Measurements from ENCODE around the gene SPATA17. TPM values are rescaled to one million over a fixed set of nuclear protein-coding genes. Genes with fewer than 3 reads are reported as not detected.
"Not testable (repeated sequence)": the region's sequence is repeated elsewhere in the genome, so short reads cannot be mapped to it uniquely, and the experiment has no call there.

Gene SPATA17
- total and polyA plus RNA-seq, 11 donors: 0.39 to 1.6 (median 0.63) TPM

GRCh38 chr1:217674028-217674729 lies 43.0 kb downstream of the SPATA17 start:
- intact Hi-C loops (cut with DNase I): no loop called here
- H3K9me3 ChIP-seq: no peaks in the 10 kb centered on the region
- 61 to 70% (median 64%) methylated on average over 3 to 4 of the region's 4 CpGs for WGBS, 4 donors
- TF ChIP-seq POLR2A (IDR thresholded peaks at IDR 0.05) (no peak), CTCF (IDR thresholded peaks at IDR 0.05) (no peak)
- no peak overlapping the region for H3K4me3 ChIP-seq
- peaks cover 0 to under 1% (median 0%) of the 10 kb centered on the region in 9 donors for H3K27me3 ChIP-seq
- no peak for DNase-seq
- ATAC-seq: no peak
- H3K4me1 ChIP-seq: no peaks in the 10 kb centered on the region
- no peaks in the 10 kb centered on the region for H3K36me3 ChIP-seq
- no peak overlapping the region for H3K27ac ChIP-seq

GRCh38 chr1:217681806-217682205 lies 50.7 kb downstream of the SPATA17 start:
- no peaks in the 10 kb centered on the region for H3K9me3 ChIP-seq
- H3K4me1 ChIP-seq: no peaks in the 10 kb centered on the region
- H3K27me3 ChIP-seq: no peaks in the 10 kb centered on the region
- no peaks in the 10 kb centered on the region for H3K36me3 ChIP-seq
- WGBS, 4 donors: 81 to 86% (median 84%) methylated on average over 5 of the region's 5 CpGs
- intact Hi-C loops (cut with DNase I): no loop called here
- no peak for DNase-seq
- no peak overlapping the region for H3K4me3 ChIP-seq
- no peak overlapping the region for H3K27ac ChIP-seq
- TF ChIP-seq POLR2A (IDR thresholded peaks at IDR 0.05) (no peak), CTCF (IDR thresholded peaks at IDR 0.05) (no peak)
- ATAC-seq: no peak

GRCh38 chr1:217687511-217687910 lies 56.4 kb downstream of the SPATA17 start:
- H3K36me3 ChIP-seq: no peaks in the 10 kb centered on the region

GRCh38 chr1:217696140-217696539 lies 65.0 kb downstream of the SPATA17 start:
- H3K4me3 ChIP-seq; H3K36me3 ChIP-seq; ATAC-seq; H3K27ac ChIP-seq; H3K27me3 ChIP-seq; H3K9me3 ChIP-seq; H3K4me1 ChIP-seq; intact Hi-C loops (cut with DNase I); DNase-seq: not testable (repeated sequence)
- 91 to 92% (median 91%) methylated on average over 21 to 25 of the region's 25 CpGs for WGBS, 4 donors

More at GRCh38 chr1:217687511-217687910, 56.4 kb downstream of the SPATA17 start:
- TF ChIP-seq POLR2A (IDR thresholded peaks at IDR 0.05) (no peak), CTCF (IDR thresholded peaks at IDR 0.05) (no peak)
- no peak for ATAC-seq
- no peaks in the 10 kb centered on the region for H3K9me3 ChIP-seq
- intact Hi-C loops (cut with DNase I): no loop called here
- H3K4me1 ChIP-seq: no peaks in the 10 kb centered on the region
- H3K4me3 ChIP-seq: no peak overlapping the region
- H3K27ac ChIP-seq: no peak overlapping the region
- no peak for DNase-seq
- 73 to 88% (median 79%) methylated on average over 4 of the region's 4 CpGs for WGBS, 4 donors
- H3K27me3 ChIP-seq: no peaks in the 10 kb centered on the region

GRCh38 chr1:217703326-217703725 lies 72.2 kb downstream of the SPATA17 start:
- ATAC-seq: no peak

More at GRCh38 chr1:217703326-217703725, 72.2 kb downstream of the SPATA17 start:
- H3K27ac ChIP-seq: no peak overlapping the region
- 89 to 93% (median 91%) methylated on average over 6 of the region's 6 CpGs for WGBS, 4 donors
- TF ChIP-seq CTCF (IDR thresholded peaks at IDR 0.05) (no peak), POLR2A (IDR thresholded peaks at IDR 0.05) (no peak)
- H3K4me3 ChIP-seq: no peak overlapping the region
- H3K27me3 ChIP-seq: no peaks in the 10 kb centered on the region
- peaks cover 0 to 9% (median 0%) of the 10 kb centered on the region in 12 donors for H3K9me3 ChIP-seq
- H3K4me1 ChIP-seq: no peaks in the 10 kb centered on the region
- H3K36me3 ChIP-seq: no peaks in the 10 kb centered on the region
- DNase-seq: no peak
- intact Hi-C loops (cut with DNase I): no loop called here

Measured in heart left ventricle (tissue), 16 donors.